ENCODE results near the gene CUL4A. TPM values are rescaled to one million over a fixed set of nuclear protein-coding genes. Genes with fewer than 3 reads are reported as not detected.

CUL4A gene
- total RNA-seq, 1 donor from 2014 or later, result 81.3 TPM

GRCh38 chr13:113275387-113275786 is 66.0 kb downstream of the CUL4A start:
- Histone ChIP-seq H4K20me1 (ENCODE audit: insufficient read depth, low read length) (no peaks in the 10 kb centered on the region), H3K9me3 (ENCODE audit: insufficient read depth, low read depth, low read length) (no peaks in the 10 kb centered on the region), H3K4me2 (ENCODE audit: low read length) (no peak overlapping the region), H3K4me1 (ENCODE audit: insufficient read depth, low read length) (peaks cover 14% of the 10 kb centered on the region), H3K27me3 (ENCODE audit: insufficient read depth, low read length) (no peaks in the 10 kb centered on the region), H3K9ac (ENCODE audit: low read length) (no peak overlapping the region), H3K36me3 (ENCODE audit: insufficient read depth, low read length) (no peaks in the 10 kb centered on the region), H3K79me2 (ENCODE audit: insufficient read depth, low read length) (no peaks in the 10 kb centered on the region), H3K27ac (ENCODE audit: low read depth, low read length) (no peak overlapping the region), H3K4me3 (ENCODE audit: insufficient read depth, low read depth, low read length) (no peak overlapping the region), H2AFZ (ENCODE audit: low read depth, low read length) (no peak overlapping the region)
- TF ChIP-seq CTCF (IDR thresholded peaks at IDR 0.05; ENCODE audit: insufficient read depth, low read depth, low read length) (peak; percentile 55), EZH2 (IDR thresholded peaks at IDR 0.05; ENCODE audit: insufficient read depth, low read length) (no peak)
- Mint-ChIP-seq H3K9me3 (ENCODE audit: unreplicated experiment) (peaks cover 3% of the 10 kb centered on the region), H3K36me3 (ENCODE audit: low read depth, unreplicated experiment) (peaks cover 25% of the 10 kb centered on the region), H3K27me3 (ENCODE audit: low read depth, unreplicated experiment) (peaks cover 12% of the 10 kb centered on the region), H3K4me3 (ENCODE audit: unreplicated experiment) (no peak overlapping the region), H3K27ac (ENCODE audit: unreplicated experiment) (no peak overlapping the region), H3K4me1 (ENCODE audit: low read depth, unreplicated experiment) (peaks cover 16% of the 10 kb centered on the region)
- DNase-seq (ENCODE audit: low read depth) (peak; percentile 47), FAIRE-seq (no peak)

- peaks cover under 1% of the 10 kb centered on the region for H3K4me1 ChIP-seq (ENCODE audit: insufficient read depth, low read length)
- H3K36me3 ChIP-seq (ENCODE audit: insufficient read depth, low read length), result no peaks in the 10 kb centered on the region
- no peaks in the 10 kb centered on the region for H3K79me2 ChIP-seq (ENCODE audit: insufficient read depth, low read length)
- no peaks in the 10 kb centered on the region for H3K27me3 ChIP-seq (ENCODE audit: insufficient read depth, low read length)
- FAIRE-seq (no peak), DNase-seq (ENCODE audit: low read depth) (no peak)
- Mint-ChIP-seq H3K4me1 (ENCODE audit: low read depth, unreplicated experiment) (peaks cover 1% of the 10 kb centered on the region), H3K36me3 (ENCODE audit: low read depth, unreplicated experiment) (peaks cover 25% of the 10 kb centered on the region), H3K27ac (ENCODE audit: unreplicated experiment) (no peak overlapping the region), H3K27me3 (ENCODE audit: low read depth, unreplicated experiment) (peaks cover 36% of the 10 kb centered on the region), H3K9me3 (ENCODE audit: unreplicated experiment) (peaks cover 8% of the 10 kb centered on the region), H3K4me3 (ENCODE audit: unreplicated experiment) (no peak overlapping the region)
- no peak overlapping the region for H3K9ac ChIP-seq (ENCODE audit: low read length)
- H3K4me3 ChIP-seq (ENCODE audit: insufficient read depth, low read depth, low read length), result no peak overlapping the region
- no peaks in the 10 kb centered on the region for H4K20me1 ChIP-seq (ENCODE audit: insufficient read depth, low read length)
- no peak overlapping the region for H3K27ac ChIP-seq (ENCODE audit: low read depth, low read length)
- no peak overlapping the region for H3K4me2 ChIP-seq (ENCODE audit: low read length)
- H2AFZ ChIP-seq (ENCODE audit: low read depth, low read length), result no peak overlapping the region
- no peaks in the 10 kb centered on the region for H3K9me3 ChIP-seq (ENCODE audit: insufficient read depth, low read depth, low read length)
- TF ChIP-seq EZH2 (IDR thresholded peaks at IDR 0.05; ENCODE audit: insufficient read depth, low read length) (no peak), CTCF (IDR thresholded peaks at IDR 0.05; ENCODE audit: insufficient read depth, low read depth, low read length) (no peak)
Measured at GRCh38 chr13:113280126-113280525, 70.7 kb downstream of the CUL4A start.

- H3K27me3 Mint-ChIP-seq (ENCODE audit: low read depth, unreplicated experiment), result peaks cover 61% of the 10 kb centered on the region
- H3K4me3 Mint-ChIP-seq (ENCODE audit: unreplicated experiment), result no peak overlapping the region
- no peak for TF ChIP-seq EZH2 (IDR thresholded peaks at IDR 0.05; ENCODE audit: insufficient read depth, low read length)
- no peak for TF ChIP-seq CTCF (IDR thresholded peaks at IDR 0.05; ENCODE audit: insufficient read depth, low read depth, low read length)
- DNase-seq (ENCODE audit: low read depth) (no peak), FAIRE-seq (no peak)
- H3K9ac ChIP-seq (ENCODE audit: low read length), result no peak overlapping the region
- H3K79me2 ChIP-seq (ENCODE audit: insufficient read depth, low read length), result no peaks in the 10 kb centered on the region
- no peak overlapping the region for H3K27ac ChIP-seq (ENCODE audit: low read depth, low read length)
- H4K20me1 ChIP-seq (ENCODE audit: insufficient read depth, low read length), result no peaks in the 10 kb centered on the region
- H3K36me3 ChIP-seq (ENCODE audit: insufficient read depth, low read length), result no peaks in the 10 kb centered on the region
- H3K4me3 ChIP-seq (ENCODE audit: insufficient read depth, low read depth, low read length), result no peak overlapping the region
- H3K9me3 ChIP-seq (ENCODE audit: insufficient read depth, low read depth, low read length), result peaks cover 6% of the 10 kb centered on the region
- no peaks in the 10 kb centered on the region for H3K4me1 Mint-ChIP-seq (ENCODE audit: low read depth, unreplicated experiment)
- H2AFZ ChIP-seq (ENCODE audit: low read depth, low read length), result no peak overlapping the region
- no peak overlapping the region for H3K27ac Mint-ChIP-seq (ENCODE audit: unreplicated experiment)
- peaks cover 21% of the 10 kb centered on the region for H3K9me3 Mint-ChIP-seq (ENCODE audit: unreplicated experiment)
- H3K27me3 ChIP-seq (ENCODE audit: insufficient read depth, low read length), result peaks cover 6% of the 10 kb centered on the region
- H3K4me2 ChIP-seq (ENCODE audit: low read length), result no peak overlapping the region
- H3K4me1 ChIP-seq (ENCODE audit: insufficient read depth, low read length), result no peaks in the 10 kb centered on the region
- peaks cover 9% of the 10 kb centered on the region for H3K36me3 Mint-ChIP-seq (ENCODE audit: low read depth, unreplicated experiment)
Measured at GRCh38 chr13:113283904-113284303, 74.5 kb downstream of the CUL4A start.
